ENCODE measurements around the gene BGN. TPM values are rescaled to one million over a fixed set of nuclear protein-coding genes. Genes with fewer than 3 reads are reported as not detected.

Gene BGN
- total RNA-seq, 1 donor from 2014 or later: 0.56 TPM

GRCh38 chrX:153501530-153501929 is 6.8 kb downstream of the BGN start:
- TF ChIP-seq, protein P1, sequence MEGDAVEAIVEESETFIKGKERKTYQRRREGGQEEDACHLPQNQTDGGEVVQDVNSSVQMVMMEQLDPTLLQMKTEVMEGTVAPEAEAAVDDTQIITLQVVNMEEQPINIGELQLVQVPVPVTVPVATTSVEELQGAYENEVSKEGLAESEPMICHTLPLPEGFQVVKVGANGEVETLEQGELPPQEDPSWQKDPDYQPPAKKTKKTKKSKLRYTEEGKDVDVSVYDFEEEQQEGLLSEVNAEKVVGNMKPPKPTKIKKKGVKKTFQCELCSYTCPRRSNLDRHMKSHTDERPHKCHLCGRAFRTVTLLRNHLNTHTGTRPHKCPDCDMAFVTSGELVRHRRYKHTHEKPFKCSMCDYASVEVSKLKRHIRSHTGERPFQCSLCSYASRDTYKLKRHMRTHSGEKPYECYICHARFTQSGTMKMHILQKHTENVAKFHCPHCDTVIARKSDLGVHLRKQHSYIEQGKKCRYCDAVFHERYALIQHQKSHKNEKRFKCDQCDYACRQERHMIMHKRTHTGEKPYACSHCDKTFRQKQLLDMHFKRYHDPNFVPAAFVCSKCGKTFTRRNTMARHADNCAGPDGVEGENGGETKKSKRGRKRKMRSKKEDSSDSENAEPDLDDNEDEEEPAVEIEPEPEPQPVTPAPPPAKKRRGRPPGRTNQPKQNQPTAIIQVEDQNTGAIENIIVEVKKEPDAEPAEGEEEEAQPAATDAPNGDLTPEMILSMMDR (IDR thresholded peaks at IDR 0.05; ENCODE audit: partially characterized antibody, unreplicated experiment): no peak
- Mint-ChIP-seq H3K4me3 (ENCODE audit: unreplicated experiment) (no peak overlapping the region), H3K36me3 (ENCODE audit: unreplicated experiment) (no peaks in the 10 kb centered on the region), H3K27ac (ENCODE audit: unreplicated experiment) (no peak overlapping the region), H3K9me3 (ENCODE audit: unreplicated experiment) (no peaks in the 10 kb centered on the region), H3K27me3 (ENCODE audit: unreplicated experiment) (peaks cover 5% of the 10 kb centered on the region), H3K4me1 (ENCODE audit: low read depth, unreplicated experiment) (no peaks in the 10 kb centered on the region)
- no peak for DNase-seq

GRCh38 chrX:153502131-153502530 is 7.4 kb downstream of the BGN start:
- Mint-ChIP-seq H3K36me3 (ENCODE audit: unreplicated experiment) (no peaks in the 10 kb centered on the region), H3K4me3 (ENCODE audit: unreplicated experiment) (no peak overlapping the region), H3K4me1 (ENCODE audit: low read depth, unreplicated experiment) (no peaks in the 10 kb centered on the region), H3K27me3 (ENCODE audit: unreplicated experiment) (peaks cover 5% of the 10 kb centered on the region), H3K27ac (ENCODE audit: unreplicated experiment) (no peak overlapping the region), H3K9me3 (ENCODE audit: unreplicated experiment) (no peaks in the 10 kb centered on the region)
- TF ChIP-seq, protein P1 (IDR thresholded peaks at IDR 0.05; ENCODE audit: partially characterized antibody, unreplicated experiment): no peak
- DNase-seq: no peak

GRCh38 chrX:153502796-153503195 is 8.0 kb downstream of the BGN start:
- TF ChIP-seq, protein P1 (IDR thresholded peaks at IDR 0.05; ENCODE audit: partially characterized antibody, unreplicated experiment): no peak
- no peaks in the 10 kb centered on the region for H3K9me3 Mint-ChIP-seq (ENCODE audit: unreplicated experiment)
- H3K27ac Mint-ChIP-seq (ENCODE audit: unreplicated experiment): no peak overlapping the region
- no peaks in the 10 kb centered on the region for H3K4me1 Mint-ChIP-seq (ENCODE audit: low read depth, unreplicated experiment)
- peaks cover 5% of the 10 kb centered on the region for H3K27me3 Mint-ChIP-seq (ENCODE audit: unreplicated experiment)
- H3K4me3 Mint-ChIP-seq (ENCODE audit: unreplicated experiment): no peak overlapping the region
- H3K36me3 Mint-ChIP-seq (ENCODE audit: unreplicated experiment): no peaks in the 10 kb centered on the region
- DNase-seq: no peak

DNA sequence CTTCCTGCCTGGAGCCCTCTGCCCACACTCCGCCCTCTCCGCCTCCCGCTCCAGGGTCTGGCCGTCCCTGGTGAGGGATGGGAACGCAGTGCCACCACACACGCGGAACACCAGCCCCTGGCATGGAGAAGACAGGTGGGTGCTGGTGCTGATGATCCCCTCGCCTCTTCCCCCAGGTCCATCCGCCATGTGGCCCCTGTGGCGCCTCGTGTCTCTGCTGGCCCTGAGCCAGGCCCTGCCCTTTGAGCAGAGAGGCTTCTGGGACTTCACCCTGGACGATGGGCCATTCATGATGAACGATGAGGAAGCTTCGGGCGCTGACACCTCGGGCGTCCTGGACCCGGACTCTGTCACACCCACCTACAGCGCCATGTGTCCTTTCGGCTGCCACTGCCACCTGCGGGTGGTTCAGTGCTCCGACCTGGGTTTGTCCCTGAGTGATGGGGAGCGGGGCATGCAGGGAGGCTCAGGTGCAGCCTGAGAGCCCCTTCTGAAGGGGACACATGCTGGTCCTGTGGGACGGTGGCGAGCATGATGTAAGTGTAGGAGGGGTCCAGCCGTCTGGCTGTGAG is 9.8 kb downstream of the BGN start:
- Mint-ChIP-seq H3K9me3 (ENCODE audit: unreplicated experiment) (no peaks in the 10 kb centered on the region), H3K27ac (ENCODE audit: unreplicated experiment) (no peak overlapping the region), H3K36me3 (ENCODE audit: unreplicated experiment) (no peaks in the 10 kb centered on the region), H3K4me3 (ENCODE audit: unreplicated experiment) (no peak overlapping the region), H3K27me3 (ENCODE audit: unreplicated experiment) (peaks cover 5% of the 10 kb centered on the region), H3K4me1 (ENCODE audit: low read depth, unreplicated experiment) (no peaks in the 10 kb centered on the region)
- TF ChIP-seq, protein P1 (IDR thresholded peaks at IDR 0.05; ENCODE audit: partially characterized antibody, unreplicated experiment): no peak
- DNase-seq: no peak

DNA sequence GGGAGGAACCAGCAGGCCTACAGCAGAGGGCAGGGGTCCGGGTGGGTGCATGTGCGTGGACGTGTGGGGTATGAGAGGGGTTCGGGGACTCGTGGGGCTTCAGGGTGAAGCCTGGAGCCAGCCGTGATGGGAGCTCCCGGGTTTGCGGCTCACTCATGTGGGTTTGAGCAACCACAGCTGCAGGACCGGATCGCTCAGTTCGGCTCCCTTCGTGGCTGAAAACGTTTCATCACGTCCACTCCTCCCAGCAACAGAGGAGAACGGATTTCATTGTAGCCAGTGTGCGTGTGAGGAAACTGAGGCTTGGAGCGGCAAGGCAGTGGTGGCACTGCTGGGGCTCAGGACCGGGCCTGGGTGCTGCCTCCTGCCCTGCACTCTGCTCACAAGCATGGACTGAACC is 10.6 kb downstream of the BGN start:
- Mint-ChIP-seq H3K9me3 (ENCODE audit: unreplicated experiment) (no peaks in the 10 kb centered on the region), H3K27me3 (ENCODE audit: unreplicated experiment) (peaks cover 5% of the 10 kb centered on the region), H3K27ac (ENCODE audit: unreplicated experiment) (no peak overlapping the region), H3K36me3 (ENCODE audit: unreplicated experiment) (no peaks in the 10 kb centered on the region), H3K4me3 (ENCODE audit: unreplicated experiment) (no peak overlapping the region), H3K4me1 (ENCODE audit: low read depth, unreplicated experiment) (no peaks in the 10 kb centered on the region)
- DNase-seq: no peak
- TF ChIP-seq, protein P1 (IDR thresholded peaks at IDR 0.05; ENCODE audit: partially characterized antibody, unreplicated experiment): no peak

Measured in glutamatergic neuron (in vitro differentiated cells).